Heart right ventricle (tissue), 16 donors: ENCODE results near the gene ABCB10. TPM values are rescaled to one million over a fixed set of nuclear protein-coding genes. Genes with fewer than 3 reads are reported as not detected.

Experiments used
- ATAC-seq, 8 donors: fragments of 200-7000 bp; cut with Tn5 transposase; one replicate each; pipeline ENCODE4 v1.9.1; 2020; ENCODE audit warnings: mild to moderate bottlenecking in 8 of 8, moderate library complexity in 8 of 8, moderate number of reproducible peaks in 1 of 8
- DNase-seq, 2 donors: peaks; one replicate each; pipeline ENCODE4 v3.0.0-alpha.2; 2020
- H3K27ac ChIP-seq, 10 donors: fragments of 200-600 bp; sonication (generic) in 2 of 10; one replicate each; pipeline versions ENCODE4 v1.5.0 to v1.8.0; 2020 to 2022; ENCODE audit warnings: mild to moderate bottlenecking in 3 of 10
- H3K27me3 ChIP-seq, 7 donors: fragments of 200-600 bp; one replicate each; pipeline ENCODE4 v1.8.0; 2021 to 2022; ENCODE audit warnings: mild to moderate bottlenecking in 2 of 7
- H3K36me3 ChIP-seq, 9 donors: fragments of 200-600 bp; sonication (generic) in 1 of 9; one replicate each; pipeline versions ENCODE4 v1.5.0 to v1.8.0; 2020 to 2022; ENCODE audit warnings: mild to moderate bottlenecking in 2 of 9
- H3K4me1 ChIP-seq, 9 donors: fragments of 200-600 bp; sonication (generic) in 1 of 9; one replicate each; pipeline versions ENCODE4 v1.5.0 to v1.8.0; 2020 to 2022; ENCODE audit warnings: mild to moderate bottlenecking in 4 of 9
- H3K4me3 ChIP-seq, 10 donors: fragments of 200-600 bp; sonication (generic) in 2 of 10; one replicate each; pipeline versions ENCODE4 v1.5.0 to v1.8.0; 2020 to 2022; ENCODE audit warnings: mild to moderate bottlenecking in 7 of 10, moderate library complexity in 2 of 10
- H3K9me3 ChIP-seq, 11 donors: fragments of 200-600 bp in 10 of 11; sonication (generic) in 2 of 11; one replicate each; pipeline versions ENCODE4 v1.5.0 to v1.8.0; 2013 to 2022; ENCODE audit warnings: mild to moderate bottlenecking in 2 of 11, control low read depth in 1 of 11, moderate library complexity in 1 of 11
- CTCF ChIP-seq, 9 donors: fragments of 200-600 bp; sonication (generic) in 2 of 9; IDR thresholded peaks; one replicate each; pipeline versions ENCODE4 v1.5.0 to v1.8.0; 2021 to 2022; ENCODE audit warnings: antibody characterized with exemption in 9 of 9, mild to moderate bottlenecking in 5 of 9, moderate library complexity in 1 of 9
- WGBS, 2 donors: extraction: QIAGEN DNeasy Blood & Tissue Kit; methylation state at CpG; one replicate each; pipeline ENCODE4 v1.1.7; 2013; ENCODE audit warnings: inconsistent platforms in 1 of 2; 5-methylcytosine and 5-hydroxymethylcytosine counted together
- intact Hi-C, 10 donors: fragments of 100-400 bp; cut with DNase I; formaldehyde crosslinking; loops; one replicate each; pipeline versions ENCODE4 v1.11.1 to v1.14.2; 2022
- polyA plus RNA-seq, 2 donors: library from polyadenylated mRNA; stranded (reverse); fragments of 200-250 nt; gene quantifications; one replicate each; pipeline ENCODE4 v1.2.3, GENCODE V29; 2013
- total RNA-seq, 10 donors: library from RNA; stranded (reverse); fragmentation: NEBNext Ultra II Directional in 3 of 10; extraction: Animal tissue kit (Norgen Biotek cat#: 25700) in 3 of 10; gene quantifications; one replicate each; pipeline versions ENCODE4 v1.2.1 to v1.2.4, GENCODE V29; 2021 to 2023
- donor health status: Arrhythmogenic right ventricular cardiomyopathy.
- donor health status: ischemic (EF 13 %, LVEDD 7.1; RV severe dilation, severe dysfunction).
- donor health status: healthy with polysubstance abuse.
- donor health status: DM: no; HTN: yes; CAD: no.
- donor health status: DM: no; HTN: no; CAD: no.
- donor health status: ischemic (EF 25% LVEDD 6.9; RV normal size, moderate dysfunction).
- donor health status: ischemic (EF 25% LVEDD 5.7; RV mildly dilated, moderate dysfunction).
- donor health status: healthy.
- donor health status: DM: yes; HTN: yes; CAD: no.
- donor health status: Ischemic cardiomyopathy.
- donor health status: ischemic (EF 35%, LVEDD 5.7; RV mildly dilated, moderate dysfunction).
- donor health status: nonischemic (EF 11% LVEDD 7.7; RV severe dilation, severe dysfunction).
- donor health status: DM: yes; HTN: yes; CAD: no.
- donor health status: PGD.
- donor health status: ischemic (EF 29% LVEDD 5.4; RV normal size, mild dysfunction).
- donor health status: nonischemic (EF 23%, LVEDD 6.1; RV moderate dilation, normal function).

ABCB10 gene
- total and polyA plus RNA-seq, 12 donors = 4.2 to 13.5 (median 11.3) TPM

- H3K36me3 ChIP-seq = peaks cover 0 to 95% (median 50%) of the 10 kb centered on the region in 9 donors
- TF ChIP-seq CTCF (IDR thresholded peaks at IDR 0.05) = no peak
- no peaks in the 10 kb centered on the region for H3K9me3 ChIP-seq
- ATAC-seq = no peak
- no peak overlapping the region for H3K4me3 ChIP-seq
- DNase-seq = no peak
- H3K27ac ChIP-seq = no peak overlapping the region
- no peaks in the 10 kb centered on the region for H3K27me3 ChIP-seq
- intact Hi-C loops = no loop called here
- H3K4me1 ChIP-seq = no peaks in the 10 kb centered on the region
- 95% methylated on average over 5 of the region's 5 CpGs for WGBS, 2 donors
Measured at GRCh38 chr1:229538945-229539344, 19.6 kb downstream of the ABCB10 start.

GRCh38 chr1:229537894-229538293 lies 20.6 kb downstream of the ABCB10 start:
- H3K4me3 ChIP-seq = no peak overlapping the region
- no peak for TF ChIP-seq CTCF (IDR thresholded peaks at IDR 0.05)
- WGBS, 2 donors = 72 to 78% methylated on average over 4 of the region's 4 CpGs
- ATAC-seq (no peak), DNase-seq (no peak)
- H3K36me3 ChIP-seq = peaks cover 0 to 95% (median 50%) of the 10 kb centered on the region in 9 donors
- H3K27me3 ChIP-seq = no peaks in the 10 kb centered on the region
- no peaks in the 10 kb centered on the region for H3K9me3 ChIP-seq
- intact Hi-C loops = no loop called here
- H3K4me1 ChIP-seq = no peaks in the 10 kb centered on the region
- no peak overlapping the region for H3K27ac ChIP-seq

GRCh38 chr1:229536982-229537381 lies 21.5 kb downstream of the ABCB10 start:
- no peaks in the 10 kb centered on the region for H3K4me1 ChIP-seq
- no peak overlapping the region for H3K27ac ChIP-seq
- intact Hi-C loops = no loop called here
- no peak for TF ChIP-seq CTCF (IDR thresholded peaks at IDR 0.05)
- no peaks in the 10 kb centered on the region for H3K27me3 ChIP-seq
- ATAC-seq (no peak), DNase-seq (no peak)
- no peak overlapping the region for H3K4me3 ChIP-seq
- peaks cover 0 to 95% (median 51%) of the 10 kb centered on the region in 9 donors for H3K36me3 ChIP-seq
- H3K9me3 ChIP-seq = no peaks in the 10 kb centered on the region

- Histone ChIP-seq H3K9me3 (no peaks in the 10 kb centered on the region), H3K4me3 (no peak overlapping the region), H3K27ac (no peak overlapping the region), H3K36me3 (peaks cover 2 to 95% (median 60%) of the 10 kb centered on the region in 9 donors), H3K27me3 (no peaks in the 10 kb centered on the region), H3K4me1 (no peaks in the 10 kb centered on the region)
- DNase-seq = no peak
- no peak for ATAC-seq
- TF ChIP-seq CTCF (IDR thresholded peaks at IDR 0.05) = no peak
- intact Hi-C loops = no loop called here
Measured at GRCh38 chr1:229535230-229535629, 23.3 kb downstream of the ABCB10 start.

GRCh38 chr1:229531326-229531725 lies 27.2 kb downstream of the ABCB10 start:
- H3K9me3 ChIP-seq = no peaks in the 10 kb centered on the region
- TF ChIP-seq CTCF (IDR thresholded peaks at IDR 0.05) = no peak
- no peaks in the 10 kb centered on the region for H3K27me3 ChIP-seq
- H3K27ac ChIP-seq = no peak overlapping the region
- H3K4me1 ChIP-seq = no peaks in the 10 kb centered on the region
- WGBS, 2 donors = 93 to 94% methylated on average over 6 of the region's 6 CpGs
- peaks cover 0 to 95% (median 54%) of the 10 kb centered on the region in 9 donors for H3K36me3 ChIP-seq
- DNase-seq (no peak), ATAC-seq (no peak)
- H3K4me3 ChIP-seq = no peak overlapping the region
- intact Hi-C loops = no loop called here
